A549 treated with AZD2906 at 1 μM for 4 hours (cell line): ENCODE measurements around the gene UBE2M. TPM values are rescaled to one million over a fixed set of nuclear protein-coding genes. Genes with fewer than 3 reads are reported as not detected.

ENCODE experiments used
- total RNA-seq: library from RNA; stranded (reverse); fragments of 200-300 nt; extraction: Qiagen RNA extraction; gene quantifications from 5 replicates; pipeline ENCODE4 v1.2.3, GENCODE V29; 2022

UBE2M gene
- total RNA-seq: 112 to 141 TPM (median 129 TPM) in 5 replicates

GRCh38 chr19:58558066-58558622, at the start of gene UBE2M:
Gene UBE2M, minus strand, starts transcription at chr19:58558611. Its CDS starts 230 bp downstream, at chr19:58558381.

GRCh38 chr19:58572818-58573657, 14.6 kb upstream of the UBE2M start, which contains the start of gene MZF1:
Gene MZF1, minus strand, starts transcription at chr19:58573335. Its CDS starts 1,946 bp downstream, at chr19:58571389.

GRCh38 chr19:58554494-58555368, 3.7 kb downstream of the UBE2M start, which contains the start of gene CHMP2A:
Gene CHMP2A, minus strand, starts transcription at chr19:58555105. Its CDS starts 893 bp downstream, at chr19:58554212.

GRCh38 chr19:58543826-58544590, 14.4 kb downstream of the UBE2M start, which contains the start of gene TRIM28:
Gene TRIM28, plus strand, starts transcription at chr19:58544064. Its CDS starts 694 bp downstream, at chr19:58544758.

DNA sequence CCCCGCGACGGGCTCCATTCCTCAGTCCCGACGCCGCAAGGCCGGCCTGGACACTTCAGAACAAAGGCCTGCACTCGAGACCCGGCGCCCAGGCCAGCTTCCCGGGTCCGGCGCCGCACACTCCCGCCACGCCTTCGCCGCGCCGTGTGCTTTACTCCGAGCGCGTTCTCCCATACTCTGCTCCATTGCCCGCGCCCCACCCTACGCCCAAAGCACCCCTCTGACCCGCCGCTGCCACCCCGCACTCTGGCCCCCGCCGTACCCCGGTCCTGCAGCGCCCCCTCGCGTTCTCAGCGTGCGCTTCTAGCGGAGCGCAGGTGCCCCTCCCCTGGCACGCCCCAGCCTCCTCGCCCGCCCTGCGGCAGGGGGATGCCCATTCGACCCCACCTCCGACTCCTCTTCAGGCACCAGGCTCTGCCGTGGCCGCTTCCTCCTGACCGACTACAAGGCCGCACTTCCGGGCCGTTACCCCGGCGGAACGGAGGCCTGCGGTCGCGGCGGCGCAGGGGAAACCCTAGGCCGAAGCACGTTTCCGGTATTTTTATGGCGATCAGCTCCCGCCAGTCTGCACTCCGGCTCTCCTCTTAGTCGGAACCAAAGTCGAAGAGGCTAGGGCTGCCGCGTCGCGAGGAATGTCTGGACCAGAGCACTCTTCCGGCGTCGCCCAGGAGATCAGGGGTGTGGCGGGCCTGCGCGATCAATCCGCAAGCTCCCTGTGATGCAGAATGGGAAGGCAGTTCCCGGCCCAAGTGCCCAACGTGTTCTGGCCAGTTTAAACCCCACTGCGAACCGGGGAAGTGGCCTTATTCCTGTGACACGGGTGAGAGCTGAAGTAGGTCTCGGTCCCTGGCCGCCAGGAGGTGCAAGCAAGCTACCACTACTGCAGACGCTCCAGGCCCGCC, 38.8 kb downstream of the UBE2M start, which contains the start of gene ZBTB45:
TSS of gene ZBTB45 (minus strand) at position 456 of the 902 bp plus-strand sequence. CDS start 2,137 bp downstream, outside the sequence.

GRCh38 chr19:58511353-58512208, 46.8 kb downstream of the UBE2M start, which contains the start of gene SLC27A5:
Gene SLC27A5, minus strand, starts transcription at chr19:58511992. Its CDS starts 37 bp downstream, at chr19:58511955.

Other genes with a start within 250 kb of the UBE2M start
- 2.2 to 2.7 TPM (median 2.6 TPM) in 5 replicates for gene ZSCAN22, start 231.6 kb downstream of the UBE2M start, total RNA-seq
- gene A1BG, start 205.1 kb downstream of the UBE2M start, total RNA-seq: 8.5 to 15.2 TPM (median 13.9 TPM) in 5 replicates
- gene ZNF497, start 195.9 kb downstream of the UBE2M start, total RNA-seq: 0.82 to 1.3 TPM (median 1.2 TPM) in 5 replicates
- 1.1 to 1.9 TPM (median 1.4 TPM) in 5 replicates for gene ZNF837, start 177.6 kb downstream of the UBE2M start, total RNA-seq
- 2,252 to 2,656 TPM (median 2,538 TPM) in 5 replicates for gene RPS5, start 171.3 kb downstream of the UBE2M start, total RNA-seq
- gene RNF225, start 163.0 kb downstream of the UBE2M start, total RNA-seq: 0.13 to 0.19 TPM (median 0.16 TPM) in 4 of 5 replicates, not detected in the other
- 16.7 to 18.7 TPM (median 17.2 TPM) in 5 replicates for gene ZNF584, start 150.0 kb downstream of the UBE2M start, total RNA-seq
- 0.07 to 0.11 TPM (median 0.09 TPM) in 5 replicates for gene ZNF132, start 118.5 kb downstream of the UBE2M start, total RNA-seq
- 6.1 to 7.5 TPM (median 6.6 TPM) in 5 replicates for gene ZNF324B, start 107.0 kb downstream of the UBE2M start, total RNA-seq
- 8.9 to 10.3 TPM (median 9.8 TPM) in 5 replicates for gene ZNF324, start 91.5 kb downstream of the UBE2M start, total RNA-seq
- gene ZNF446, start 82.3 kb downstream of the UBE2M start, total RNA-seq: 11.3 to 13.4 TPM (median 13.0 TPM) in 5 replicates
- 19.5 to 36.1 TPM (median 30.2 TPM) in 5 replicates for gene SLC27A5, start 46.6 kb downstream of the UBE2M start, total RNA-seq
- 15.8 to 21.7 TPM (median 21.5 TPM) in 5 replicates for gene ZBTB45, start 38.8 kb downstream of the UBE2M start, total RNA-seq
- 657 to 706 TPM (median 668 TPM) in 5 replicates for gene TRIM28, start 14.5 kb downstream of the UBE2M start, total RNA-seq
- 189 to 217 TPM (median 204 TPM) in 5 replicates for gene CHMP2A, start 3.5 kb downstream of the UBE2M start, total RNA-seq
- 8.8 to 14.7 TPM (median 14.1 TPM) in 5 replicates for gene MZF1, start 14.7 kb upstream of the UBE2M start, total RNA-seq